GM23338 (cell line): ENCODE measurements around the gene RELN. TPM values are rescaled to one million over a fixed set of nuclear protein-coding genes. Genes with fewer than 3 reads are reported as not detected.

Experiments
- ATAC-seq: fragments of 200-7000 bp; cut with Tn5 transposase; 3 replicates; pipeline ENCODE4 v1.9.1; 2020
- DNase-seq: peaks from one replicate; pipeline ENCODE4 v3.0.0-alpha.2; 2015; ENCODE audit warnings: low spot score
- H2AFZ ChIP-seq: fragments of 200-600 bp; sonication (generic); 2 replicates; pipeline ENCODE4 v1.8.0; 2016; ENCODE audit warnings: antibody characterized with exemption, mild to moderate bottlenecking, moderate library complexity
- H3F3A ChIP-seq: fragments of 200-600 bp; sonication (generic); replicated peaks from 2 replicates; pipeline ENCODE4 v1.8.0; 2017; ENCODE audit warnings: antibody characterized with exemption, mixed run types, low read depth
- H3K27ac ChIP-seq: fragments of 200-600 bp; sonication (generic); 2 replicates; pipeline ENCODE4 v1.6.1; 2016; ENCODE audit warnings: low read depth
- H3K27me3 ChIP-seq: fragments of 200-600 bp; sonication (generic); 2 replicates; pipeline ENCODE4 v1.8.0; 2016; ENCODE audit warnings: mild to moderate bottlenecking, mixed run types, moderate library complexity; ENCODE audit not compliant: insufficient read depth
- H3K36me3 ChIP-seq: fragments of 200-600 bp; sonication (generic); 2 replicates; pipeline ENCODE4 v1.8.0; 2016; ENCODE audit warnings: mild to moderate bottlenecking; ENCODE audit not compliant: insufficient read depth
- H3K4me1 ChIP-seq: fragments of 200-600 bp; sonication (generic); 2 replicates; pipeline ENCODE4 v1.8.0; 2016; ENCODE audit warnings: mild to moderate bottlenecking, moderate library complexity; ENCODE audit not compliant: insufficient read depth
- H3K4me2 ChIP-seq: fragments of 200-600 bp; sonication (generic); 2 replicates; pipeline ENCODE4 v1.7.1; 2017; ENCODE audit warnings: mixed run types
- H3K4me3 ChIP-seq: fragments of 200-600 bp; sonication (generic); 2 replicates; pipeline ENCODE4 v1.6.1; 2016; ENCODE audit warnings: mixed run types
- H3K79me2 ChIP-seq: fragments of 200-600 bp; sonication (generic); replicated peaks from 2 replicates; pipeline ENCODE4 v1.8.0; 2017; ENCODE audit warnings: mild to moderate bottlenecking; ENCODE audit not compliant: insufficient read depth
- H3K9me2 ChIP-seq: fragments of 200-600 bp; sonication (generic); 2 replicates; pipeline ENCODE4 v1.8.0; 2017; ENCODE audit not compliant: insufficient read depth
- H4K20me1 ChIP-seq: fragments of 200-600 bp; sonication (generic); replicated peaks from 2 replicates; pipeline ENCODE4 v1.8.0; 2017; ENCODE audit warnings: mild to moderate bottlenecking; ENCODE audit not compliant: insufficient read depth
- H3K27ac Mint-ChIP-seq: 2 replicates; pipeline ENCODE4 v1.8.0; 2020; ENCODE audit warnings: inconsistent platforms, mild to moderate bottlenecking, moderate library complexity, mixed read lengths
- H3K27me3 Mint-ChIP-seq: 3 replicates; pipeline ENCODE4 v1.8.0; 2022; ENCODE audit warnings: low read depth, mild to moderate bottlenecking, moderate library complexity, mixed read lengths, inconsistent platforms; ENCODE audit not compliant: insufficient read depth, poor library complexity
- H3K36me3 Mint-ChIP-seq: 3 replicates; pipeline ENCODE4 v1.8.0; 2021; ENCODE audit warnings: low read depth, mild to moderate bottlenecking, inconsistent platforms, moderate library complexity, mixed read lengths
- H3K4me1 Mint-ChIP-seq: 3 replicates; pipeline ENCODE4 v1.8.0; 2020; ENCODE audit warnings: mild to moderate bottlenecking, inconsistent platforms, mixed read lengths
- H3K4me3 Mint-ChIP-seq: 3 replicates; pipeline ENCODE4 v1.8.0; 2021; ENCODE audit warnings: moderate library complexity, mild to moderate bottlenecking, inconsistent platforms, mixed read lengths
- H3K9me3 Mint-ChIP-seq: 3 replicates; pipeline ENCODE4 v1.8.0; 2020; ENCODE audit warnings: moderate library complexity, mild to moderate bottlenecking, inconsistent platforms, mixed read lengths
- CREB1 ChIP-seq: fragments of 250-450 bp; sonication (Bioruptor Pico); IDR thresholded peaks from 2 replicates; pipeline ENCODE4 v1.5.0; 2020; ENCODE audit warnings: low read depth, mild to moderate bottlenecking, moderate library complexity
- CTCF ChIP-seq, 2 experiments: fragments of 200-600 bp in 1 of 2; sonication (generic) in 1 of 2; conservative IDR thresholded peaks; 2 replicates each; pipeline versions ENCODE4 v1.5.1 to v1.6.1; 2016 to 2017; ENCODE audit warnings: antibody characterized with exemption in 2 of 2, low read depth in 2 of 2, mild to moderate bottlenecking in 2 of 2, moderate library complexity in 1 of 2
- ETS1 ChIP-seq: IDR thresholded peaks from 2 replicates; pipeline ENCODE4 v1.6.1; 2016; ENCODE audit warnings: antibody characterized with exemption
- EZH2 ChIP-seq: fragments of 200-600 bp; sonication (generic); IDR thresholded peaks from one replicate; pipeline ENCODE4 v1.8.0; 2017; ENCODE audit warnings: antibody characterized with exemption, mild to moderate bottlenecking, low read depth; ENCODE audit not compliant: unreplicated experiment
- EZH2phosphoT487 ChIP-seq: fragments of 200-600 bp; sonication (generic); IDR thresholded peaks from one replicate; pipeline ENCODE4 v1.8.1; 2018; ENCODE audit warnings: antibody characterized with exemption; ENCODE audit not compliant: unreplicated experiment
- JUNB ChIP-seq: IDR thresholded peaks from one replicate; pipeline ENCODE4 v1.6.1; 2016; ENCODE audit warnings: antibody characterized with exemption; ENCODE audit not compliant: unreplicated experiment
- NANOG ChIP-seq: IDR thresholded peaks from 2 replicates; pipeline ENCODE4 v1.6.1; 2016; ENCODE audit warnings: antibody characterized with exemption, borderline replicate concordance
- POLR2AphosphoS5 ChIP-seq: IDR thresholded peaks from 2 replicates; pipeline ENCODE4 v1.6.1; 2016; ENCODE audit warnings: antibody characterized with exemption, low read depth
- REST ChIP-seq: IDR thresholded peaks from one replicate; pipeline ENCODE4 v1.6.1; 2018; ENCODE audit warnings: antibody characterized with exemption; ENCODE audit not compliant: unreplicated experiment
- STAT1 ChIP-seq: IDR thresholded peaks from one replicate; pipeline ENCODE4 v1.6.1; 2016; ENCODE audit warnings: antibody characterized with exemption; ENCODE audit not compliant: unreplicated experiment
- ZNF114 ChIP-seq: fragments of 250-450 bp; sonication (Bioruptor Pico); IDR thresholded peaks from 2 replicates; pipeline ENCODE4 v1.5.0; 2020; ENCODE audit warnings: mild to moderate bottlenecking, moderate library complexity
- ZNF331 ChIP-seq: fragments of 250-450 bp; sonication (Bioruptor Pico); IDR thresholded peaks from 2 replicates; pipeline ENCODE4 v1.5.0; 2020; ENCODE audit warnings: low read depth, mild to moderate bottlenecking, moderate library complexity
- ZNF462 ChIP-seq: fragments of 250-450 bp; sonication (Bioruptor Pico); IDR thresholded peaks from 2 replicates; pipeline ENCODE4 v1.5.0; 2020; ENCODE audit warnings: mild to moderate bottlenecking, moderate library complexity
- polyA plus RNA-seq: library from polyadenylated mRNA; unstranded; fragments of >200 nt; fragmentation: Nextera tagmentation; extraction: Ambion mirVana; gene quantifications from 2 replicates; pipeline ENCODE4 v1.2.1, GENCODE V29; 2016
- total RNA-seq: library from RNA; depleted of rRNA; stranded (reverse); fragments of >200 nt; shearing (Covaris generic); gene quantifications from 2 replicates; pipeline ENCODE4 v1.2.3, GENCODE V29; 2014

The RELN gene
- total and polyA plus RNA-seq, 2 experiments from 2014 or later, result 0.10 to 0.76 TPM

- Histone ChIP-seq H3K79me2 (no peaks in the 10 kb centered on the region), H3K27ac (no peak overlapping the region), H3K27me3 (no peaks in the 10 kb centered on the region), H3F3A (no peaks in the 10 kb centered on the region), H2AFZ (no peak overlapping the region), H3K4me2 (no peak overlapping the region), H3K9me2 (no peaks in the 10 kb centered on the region), H4K20me1 (no peaks in the 10 kb centered on the region), H3K4me3 (no peak overlapping the region), H3K36me3 (no peaks in the 10 kb centered on the region), H3K4me1 (no peaks in the 10 kb centered on the region)
- no peaks in the 10 kb centered on the region for H3K9me3 Mint-ChIP-seq
- H3K4me3 Mint-ChIP-seq, result no peak overlapping the region
- no peaks in the 10 kb centered on the region for H3K36me3 Mint-ChIP-seq
- no peak for ATAC-seq
- no peak for DNase-seq
- no peaks in the 10 kb centered on the region for H3K4me1 Mint-ChIP-seq
- no peaks in the 10 kb centered on the region for H3K27me3 Mint-ChIP-seq
- no peak overlapping the region for H3K27ac Mint-ChIP-seq
- TF ChIP-seq NANOG (no peak), REST (no peak), POLR2AphosphoS5 (no peak), EZH2phosphoT487 (no peak), ZNF331 (CRISPR knock-in tag) (no peak), ZNF114 (CRISPR knock-in tag) (no peak), STAT1 (no peak), JUNB (no peak), ETS1 (no peak), EZH2 (no peak), ZNF462 (CRISPR knock-in tag) (no peak), CREB1 (CRISPR knock-in tag) (no peak), CTCF (conservative IDR thresholded peaks at IDR 0.05; ENCODE audit: low read depth in 2 of 2) (no peak)
Measured at GRCh38 chr7:103951311-103951710, 38.1 kb downstream of the RELN start.
